ENCODE results near the gene GSTO2.

GSTO2 gene

GRCh38 chr10:104281694-104282093 is 12.7 kb downstream of the GSTO2 start:
- DNase-seq (ENCODE audit: low read depth): no peak

GRCh38 chr10:104284846-104285245 is 15.9 kb downstream of the GSTO2 start:
- DNase-seq (ENCODE audit: low read depth): no peak

- no peak for DNase-seq (ENCODE audit: low read depth)
Measured at GRCh38 chr10:104286939-104287338, 18.0 kb downstream of the GSTO2 start.

GRCh38 chr10:104288355-104288754 is 19.4 kb downstream of the GSTO2 start:
- DNase-seq (ENCODE audit: low read depth): no peak

GRCh38 chr10:104291439-104291951 is 22.5 kb downstream of the GSTO2 start:
- peak; percentile 71 for DNase-seq (ENCODE audit: low read depth)

GRCh38 chr10:104293011-104293410 is 24.0 kb downstream of the GSTO2 start:
- DNase-seq (ENCODE audit: low read depth): no peak

GRCh38 chr10:104293781-104294321 is 24.9 kb downstream of the GSTO2 start:
- DNase-seq (ENCODE audit: low read depth): no peak

GRCh38 chr10:104296687-104297436 is 27.9 kb downstream of the GSTO2 start:
- no peak for DNase-seq (ENCODE audit: low read depth)

GRCh38 chr10:104297697-104298660 is 29.0 kb downstream of the GSTO2 start:
- no peak for DNase-seq (ENCODE audit: low read depth)

- no peak for DNase-seq (ENCODE audit: low read depth)
Measured at GRCh38 chr10:104299031-104299904, 30.3 kb downstream of the GSTO2 start.

- no peak for DNase-seq (ENCODE audit: low read depth)
Measured at GRCh38 chr10:104300002-104300735, 31.2 kb downstream of the GSTO2 start.

- no peak for DNase-seq (ENCODE audit: low read depth)
Measured at GRCh38 chr10:104300736-104301292, 31.8 kb downstream of the GSTO2 start.

- DNase-seq (ENCODE audit: low read depth): no peak
Measured at GRCh38 chr10:104301907-104302690, 33.1 kb downstream of the GSTO2 start.

GRCh38 chr10:104303594-104304355 is 34.8 kb downstream of the GSTO2 start:
- no peak for DNase-seq (ENCODE audit: low read depth)

GRCh38 chr10:104304356-104304745 is 35.4 kb downstream of the GSTO2 start:
- DNase-seq (ENCODE audit: low read depth): no peak

GRCh38 chr10:104304927-104305326 is 35.9 kb downstream of the GSTO2 start:
- no peak for DNase-seq (ENCODE audit: low read depth)

GRCh38 chr10:104306897-104307296 is 37.9 kb downstream of the GSTO2 start:
- DNase-seq (ENCODE audit: low read depth): no peak

GRCh38 chr10:104307576-104308438 is 38.8 kb downstream of the GSTO2 start:
- DNase-seq (ENCODE audit: low read depth): no peak
